PC-9 (cell line): ENCODE results near the gene APBA2. TPM values are rescaled to one million over a fixed set of nuclear protein-coding genes. Genes with fewer than 3 reads are reported as not detected.

Experiments used
- BruUV-seq: library from RNA; stranded (reverse); fragments of 400-500 nt; replicated peaks from 2 replicates; lab custom pipeline; 2021; lab: Mats Ljungman, UMichigan
- CTCF ChIA-PET: fragments of 300-600 bp; sonication (Branson Sonifier 250); formaldehyde crosslinking; loops from one replicate; lab custom pipeline; 2022; ENCODE audit warnings: antibody characterized with exemption; lab: Charles Lee
- POLR2A ChIA-PET: fragments of 300-600 bp; sonication (Branson Sonifier 250); formaldehyde crosslinking; loops from one replicate; lab custom pipeline; 2022; ENCODE audit warnings: antibody characterized with exemption; ENCODE audit not compliant: unreplicated experiment; lab: Charles Lee
- DNase-seq, 2 experiments: peaks; one replicate each; pipeline versions ENCODE4 v3.0.0 to v3.0.0-alpha.2; 2015 to 2022; ENCODE audit warnings: mixed read lengths in 1 of 2
- H2AFZ ChIP-seq: fragments of 200-600 bp; sonication (generic); 2 replicates; pipeline ENCODE4 v1.8.1; 2017; ENCODE audit warnings: antibody characterized with exemption
- H3F3A ChIP-seq: fragments of 200-600 bp; sonication (generic); 2 replicates; pipeline ENCODE4 v1.8.1; 2017; ENCODE audit warnings: antibody characterized with exemption, mild to moderate bottlenecking, low read depth; ENCODE audit not compliant: insufficient read depth
- H3K27ac ChIP-seq: fragments of 200-600 bp; sonication (generic); 2 replicates; pipeline ENCODE4 v1.6.1; 2016; ENCODE audit warnings: mixed run types
- H3K27me3 ChIP-seq: fragments of 200-600 bp; sonication (generic); 2 replicates; pipeline ENCODE4 v1.6.1; 2016; ENCODE audit warnings: low read depth, mixed run types; ENCODE audit not compliant: insufficient read depth
- H3K36me3 ChIP-seq: fragments of 200-600 bp; sonication (generic); 2 replicates; pipeline ENCODE4 v1.6.1; 2016; ENCODE audit warnings: low read depth, mixed run types
- H3K4me1 ChIP-seq: fragments of 200-600 bp; sonication (generic); replicated peaks from 2 replicates; pipeline ENCODE4 v1.6.1; 2016; ENCODE audit warnings: mixed run types; ENCODE audit not compliant: insufficient read depth
- H3K4me2 ChIP-seq: fragments of 200-600 bp; sonication (generic); 2 replicates; pipeline ENCODE4 v1.6.1; 2017; ENCODE audit warnings: mixed run types
- H3K4me3 ChIP-seq: fragments of 200-600 bp; sonication (generic); 2 replicates; pipeline ENCODE4 v1.6.1; 2016; ENCODE audit warnings: mixed run types
- H3K79me2 ChIP-seq: fragments of 200-600 bp; sonication (generic); 2 replicates; pipeline ENCODE4 v1.6.1; 2017; ENCODE audit warnings: low read depth, mixed run types
- H3K9me2 ChIP-seq: fragments of 200-600 bp; sonication (generic); 2 replicates; pipeline ENCODE4 v1.8.1; 2017; ENCODE audit warnings: mild to moderate bottlenecking; ENCODE audit not compliant: insufficient read depth
- H3K9me3 ChIP-seq: fragments of 200-600 bp; sonication (generic); 2 replicates; pipeline ENCODE4 v1.8.1; 2016; ENCODE audit warnings: low read depth; ENCODE audit not compliant: insufficient read depth
- H4K20me1 ChIP-seq: fragments of 200-600 bp; sonication (generic); 2 replicates; pipeline ENCODE4 v1.8.1; 2017; ENCODE audit not compliant: insufficient read depth
- CTCF ChIP-seq: fragments of 200-600 bp; sonication (generic); conservative IDR thresholded peaks from 2 replicates; pipeline ENCODE4 v1.6.1; 2017; ENCODE audit warnings: mixed run types, antibody characterized with exemption, mild to moderate bottlenecking, moderate library complexity
- EZH2 ChIP-seq: fragments of 200-600 bp; sonication (generic); IDR thresholded peaks from 2 replicates; pipeline ENCODE4 v1.8.0; 2017; ENCODE audit warnings: antibody characterized with exemption, low read depth
- intact Hi-C: fragments of 100-400 bp; cut with micrococcal nuclease; formaldehyde crosslinking; loops from one replicate; pipeline ENCODE4 v1.10.0; 2022; ENCODE audit not compliant: unreplicated experiment
- total RNA-seq: library from RNA; stranded (reverse); gene quantifications from 2 replicates; pipeline ENCODE4 v1.2.3, GENCODE V29; 2021

APBA2 gene
- total RNA-seq, 1 experiment from 2014 or later, result not detected

GRCh38 chr15:29034151-29034550 is 148.4 kb downstream of the APBA2 start:
- no peak overlapping the region for H3K27ac ChIP-seq
- H3K79me2 ChIP-seq, result no peaks in the 10 kb centered on the region
- no peaks in the 10 kb centered on the region for H3K36me3 ChIP-seq
- DNase-seq, result no peak
- H3K4me3 ChIP-seq, result no peak overlapping the region
- CTCF ChIA-PET, result no interaction called here
- H4K20me1 ChIP-seq, result no peaks in the 10 kb centered on the region
- POLR2A ChIA-PET, result no interaction called here
- H3K4me1 ChIP-seq, result no peaks in the 10 kb centered on the region
- TF ChIP-seq EZH2 (no peak), CTCF (no peak)
- H3K9me2 ChIP-seq, result no peaks in the 10 kb centered on the region
- intact Hi-C loops, result no loop called here
- peaks cover 7% of the 10 kb centered on the region for H3K27me3 ChIP-seq
- H3F3A ChIP-seq, result no peaks in the 10 kb centered on the region
- H3K4me2 ChIP-seq, result no peak overlapping the region
- no TSS peak for BruUV-seq
- H3K9me3 ChIP-seq, result no peaks in the 10 kb centered on the region
- no peak overlapping the region for H2AFZ ChIP-seq

DNA sequence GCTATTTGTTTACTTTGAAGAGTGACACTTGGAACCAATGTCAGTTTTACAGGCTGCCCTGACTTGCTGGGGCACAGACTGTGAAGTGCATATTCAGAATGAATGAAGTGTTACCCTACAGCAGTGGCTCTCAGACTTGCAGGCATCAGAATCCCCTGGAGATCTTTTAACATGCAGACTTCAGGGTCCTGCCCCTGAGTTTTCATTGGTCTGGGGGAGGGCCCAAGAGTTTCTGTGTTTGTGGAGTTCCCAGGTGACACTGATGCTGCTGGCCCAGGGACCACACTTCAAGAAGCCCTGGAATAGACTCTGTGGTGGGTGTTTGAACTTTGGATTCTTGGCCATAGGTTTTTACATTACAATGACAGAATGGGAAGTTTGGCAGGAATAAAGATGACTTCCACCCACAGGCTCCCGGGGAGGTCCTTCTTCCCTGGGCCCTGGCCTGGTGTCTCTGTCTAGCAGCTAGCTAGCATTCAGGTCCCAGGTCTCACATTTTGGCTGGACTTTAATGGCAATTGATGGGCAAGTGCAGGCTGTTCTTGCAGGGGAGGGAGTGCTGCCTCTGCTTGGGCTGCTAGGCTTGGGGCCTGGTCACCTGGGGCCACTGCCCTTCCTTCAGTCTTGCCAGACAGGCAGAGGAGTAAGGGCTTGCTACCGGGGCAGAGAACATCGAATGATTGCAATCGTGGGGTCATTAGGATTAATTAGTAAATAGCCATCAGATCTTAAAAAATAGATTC is 149.0 kb downstream of the APBA2 start:
- DNase-seq, result no peak
- BruUV-seq, result no TSS peak
- ChIA-PET CTCF (no interaction called here), POLR2A (no interaction called here)
- no peaks in the 10 kb centered on the region for H3K79me2 ChIP-seq
- no peaks in the 10 kb centered on the region for H3K9me2 ChIP-seq
- no peaks in the 10 kb centered on the region for H3K9me3 ChIP-seq
- no peaks in the 10 kb centered on the region for H3K4me1 ChIP-seq
- intact Hi-C loops, result no loop called here
- H3K27me3 ChIP-seq, result peaks cover 9% of the 10 kb centered on the region
- H3K4me3 ChIP-seq, result no peak overlapping the region
- no peaks in the 10 kb centered on the region for H3F3A ChIP-seq
- H4K20me1 ChIP-seq, result no peaks in the 10 kb centered on the region
- H3K4me2 ChIP-seq, result no peak overlapping the region
- H3K36me3 ChIP-seq, result no peaks in the 10 kb centered on the region
- no peak overlapping the region for H2AFZ ChIP-seq
- no peak for TF ChIP-seq EZH2
- TF ChIP-seq CTCF, result no peak
- no peak overlapping the region for H3K27ac ChIP-seq

DNA sequence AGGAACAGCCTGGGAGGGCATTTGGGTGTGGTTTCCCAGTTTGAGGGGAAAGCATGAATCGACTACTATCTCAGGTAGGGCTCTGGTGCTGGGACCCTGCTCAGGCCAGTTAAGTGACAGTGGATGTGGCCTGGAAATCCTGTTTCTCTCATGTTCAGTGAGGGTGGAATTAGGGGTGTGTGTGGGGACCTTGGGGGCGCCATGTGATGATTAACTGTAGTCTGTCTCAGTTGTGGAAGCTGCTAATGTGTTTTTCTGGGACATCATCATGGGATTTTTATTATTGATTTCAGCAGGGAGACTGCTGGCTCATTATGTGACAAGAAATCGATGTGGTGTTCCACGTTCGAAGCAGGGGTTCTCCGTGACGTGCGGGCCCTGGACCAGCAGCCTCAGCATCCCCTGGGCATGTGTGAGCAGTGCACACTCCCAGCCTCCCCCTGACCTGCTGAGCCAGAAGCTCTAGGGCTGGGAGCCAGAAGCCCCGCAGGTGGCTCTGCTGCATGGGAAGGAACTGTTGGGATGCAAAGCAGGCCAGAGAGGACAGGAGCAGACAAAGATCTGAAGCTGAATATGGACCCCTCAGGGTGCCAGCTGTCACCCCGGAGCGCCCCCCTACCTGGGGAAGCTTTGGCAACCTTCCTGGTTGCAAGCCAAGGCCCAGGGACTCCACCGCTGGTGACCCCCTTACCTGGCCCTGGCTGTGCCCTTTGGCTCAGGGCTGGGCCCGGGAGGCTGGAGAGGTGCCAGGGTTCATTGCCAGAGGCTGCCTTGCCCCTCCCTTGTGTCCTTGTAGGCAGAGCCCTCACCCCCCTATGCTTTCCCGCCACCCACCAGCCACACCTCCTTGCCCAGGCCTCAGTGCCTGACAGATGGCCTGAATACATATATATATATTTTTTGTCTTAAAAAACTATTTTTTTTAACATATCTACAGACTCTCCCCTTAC is 149.8 kb downstream of the APBA2 start:
- H3K27ac ChIP-seq, result no peak overlapping the region
- ChIA-PET POLR2A (no interaction called here), CTCF (no interaction called here)
- no peaks in the 10 kb centered on the region for H3K4me1 ChIP-seq
- intact Hi-C loops, result no loop called here
- H3K79me2 ChIP-seq, result no peaks in the 10 kb centered on the region
- H3K9me3 ChIP-seq, result no peaks in the 10 kb centered on the region
- no TSS peak for BruUV-seq
- H2AFZ ChIP-seq, result no peak overlapping the region
- H3K9me2 ChIP-seq, result no peaks in the 10 kb centered on the region
- H3K36me3 ChIP-seq, result no peaks in the 10 kb centered on the region
- no peak overlapping the region for H3K4me3 ChIP-seq
- no peak overlapping the region for H3K4me2 ChIP-seq
- H3F3A ChIP-seq, result no peaks in the 10 kb centered on the region
- peaks cover 8% of the 10 kb centered on the region for H3K27me3 ChIP-seq
- no peaks in the 10 kb centered on the region for H4K20me1 ChIP-seq
- DNase-seq, result no peak
- TF ChIP-seq CTCF, result no peak
- no peak for TF ChIP-seq EZH2
